HepG2 (cell line): ENCODE results near the gene ZDHHC18. TPM values are rescaled to one million over a fixed set of nuclear protein-coding genes. Genes with fewer than 3 reads are reported as not detected.

Experiments
- ATAC-seq: fragments of 200-7000 bp; cut with Tn5 transposase; 3 replicates; pipeline ENCODE4 v1.9.1; 2020; ENCODE audit warnings: mild to moderate bottlenecking, moderate library complexity
- BruUV-seq: library from RNA; stranded (reverse); fragments of 400-500 nt; replicated peaks from 2 replicates; lab custom pipeline; 2021; lab: Mats Ljungman, UMichigan
- CTCF ChIA-PET: fragments of 300-600 bp; formaldehyde crosslinking; extraction: SDS; loops from one replicate; lab custom pipeline; 2021; ENCODE audit warnings: low total read pairs, inconsistent platforms, low intra/inter-chr PET ratio; lab: Yijun Ruan, JAX
- POLR2A ChIA-PET: fragments of 350-600 bp; sonication (Branson Sonifier 250); formaldehyde crosslinking; loops from one replicate; lab custom pipeline; 2020; ENCODE audit warnings: antibody characterized with exemption, inconsistent platforms; lab: Yijun Ruan, JAX
- DNase-seq: peaks from one replicate; pipeline ENCODE4 v3.0.0-alpha.2; 2015; ENCODE audit warnings: low spot score
- FAIRE-seq: peaks from 3 replicates; lab custom pipeline; 2011; peaks lifted over from hg19 to GRCh38; lab: Jason Lieb, UNC
- H2AFZ ChIP-seq: one replicate; pipeline ENCODE4 v1.6.1; 2011; ENCODE audit warnings: low read length, inconsistent platforms
- H3K27ac ChIP-seq: fragments of 300-600 bp; 3 replicates; pipeline ENCODE4 v1.8.0; 2011; ENCODE audit warnings: mixed run types, mild to moderate bottlenecking, mixed read lengths, low read length, inconsistent platforms; ENCODE audit not compliant: insufficient read depth; ENCODE audit errors: extremely low read length
- H3K27me3 ChIP-seq, 2 experiments: fragments of 200-600 bp in 1 of 2; 2 replicates in 1 of 2; 3 replicates in 1 of 2; pipeline versions ENCODE4 v1.6.0 to v1.8.0; 2011; ENCODE audit warnings: low read length in 2 of 2, mild to moderate bottlenecking in 2 of 2, moderate library complexity in 2 of 2, inconsistent platforms in 1 of 2; ENCODE audit not compliant: insufficient read depth in 2 of 2, control insufficient read depth in 1 of 2
- H3K36me3 ChIP-seq, 2 experiments: fragments of 200-600 bp in 1 of 2; replicated peaks in 1 of 2; 2 replicates in 1 of 2; 3 replicates in 1 of 2; pipeline versions ENCODE4 v1.5.1 to v1.8.0; 2011; ENCODE audit warnings: low read length in 2 of 2, inconsistent platforms in 1 of 2; ENCODE audit not compliant: insufficient read depth in 2 of 2, control insufficient read depth in 1 of 2
- H3K4me1 ChIP-seq: 2 replicates; pipeline ENCODE4 v1.5.1; 2012; ENCODE audit warnings: low read length, inconsistent platforms; ENCODE audit not compliant: insufficient read depth
- H3K4me2 ChIP-seq: 2 replicates; pipeline ENCODE4 v1.6.0; 2011; ENCODE audit warnings: low read depth, low read length, inconsistent platforms
- H3K4me3 ChIP-seq, 3 experiments: fragments of 200-600 bp in 1 of 3; sonication (generic), shearing (Covaris generic) in 1 of 3; replicated peaks in 1 of 3; 2 replicates each; pipeline ENCODE4 v1.5.1; 2011 to 2016; ENCODE audit warnings: low read length in 3 of 3, inconsistent platforms in 2 of 3, low read depth in 2 of 3, mild to moderate bottlenecking in 2 of 3, control low read depth in 1 of 3, mixed read lengths in 1 of 3; ENCODE audit not compliant: insufficient read depth in 1 of 3
- H3K79me2 ChIP-seq: one replicate; pipeline ENCODE4 v1.6.1; 2011; ENCODE audit warnings: low read length, inconsistent platforms; ENCODE audit not compliant: insufficient read depth
- H3K9ac ChIP-seq: 2 replicates; pipeline ENCODE4 v1.6.0; 2011; ENCODE audit warnings: mild to moderate bottlenecking, low read depth, low read length, inconsistent platforms; ENCODE audit not compliant: insufficient read depth
- H3K9me3 ChIP-seq: 2 replicates; pipeline ENCODE4 v1.5.1; 2012; ENCODE audit warnings: mild to moderate bottlenecking, low read length
- H4K20me1 ChIP-seq: 2 replicates; pipeline ENCODE4 v1.6.0; 2011; ENCODE audit warnings: inconsistent platforms, mild to moderate bottlenecking, low read length, moderate library complexity; ENCODE audit not compliant: insufficient read depth
- ARHGAP35 ChIP-seq: sonication (generic); formaldehyde crosslinking; IDR thresholded peaks from 2 replicates; pipeline ENCODE4 v1.9.0; 2022; ENCODE audit warnings: mild to moderate bottlenecking, inconsistent platforms, moderate library complexity, missing genetic modification reagents, borderline replicate concordance
- HNF4A ChIP-seq: sonication (generic); formaldehyde crosslinking; IDR thresholded peaks from 2 replicates; pipeline ENCODE4 v1.4.0; 2020; ENCODE audit warnings: missing genetic modification reagents
- NR3C1 ChIP-seq: sonication (generic); formaldehyde crosslinking; IDR thresholded peaks from 2 replicates; pipeline ENCODE4 v1.4.0; 2020; ENCODE audit warnings: missing genetic modification reagents
- ZNF484 ChIP-seq: sonication (generic); formaldehyde crosslinking; IDR thresholded peaks from 2 replicates; pipeline ENCODE4 v1.5.1; 2020; ENCODE audit warnings: mild to moderate bottlenecking, low read depth, missing genetic modification reagents, borderline replicate concordance
- ZNF547 ChIP-seq: sonication (generic); formaldehyde crosslinking; IDR thresholded peaks from 2 replicates; pipeline ENCODE4 v1.5.1; 2020; ENCODE audit warnings: mild to moderate bottlenecking, missing genetic modification reagents
- WGBS: methylation state at CpG from one replicate; pipeline ENCODE4 v1.1.6; 2017; ENCODE audit warnings: low lambda C conversion rate; 5-methylcytosine and 5-hydroxymethylcytosine counted together
- in situ Hi-C: cut with HindIII; loops from 2 replicates; pipeline ENCODE4 v1.10.0; 2017; ENCODE audit warnings: low pct_unique_long_range_greater_than_20kb; ENCODE audit not compliant: extremely low pct_ligation_motif_present
- intact Hi-C: fragments of 100-400 bp; cut with micrococcal nuclease; formaldehyde crosslinking; loops from one replicate; pipeline ENCODE4 v1.10.0; 2022; ENCODE audit not compliant: unreplicated experiment
- polyA plus RNA-seq, 8 experiments: library from polyadenylated mRNA; depleted of rRNA in 3 of 8; stranded (reverse) in 7 of 8; unstranded in 1 of 8; fragments of >200 nt; fragmentation: Illumina TruSeq in 4 of 8; extraction: Trizol in 4 of 8; gene quantifications; 2 replicates each; pipeline versions ENCODE4 v1.2.1 to v1.2.3, GENCODE V29; 2011 to 2016; ENCODE audit warnings: low read depth in 4 of 8, missing spikeins in 1 of 8, mixed read lengths in 1 of 8; ENCODE audit not compliant: insufficient read depth in 1 of 8
- total RNA-seq, 5 experiments: library from RNA; depleted of rRNA; stranded (reverse); fragments of >200 nt; fragmentation: Illumina TruSeq; extraction: Trizol; gene quantifications; 2 replicates each; pipeline ENCODE4 v1.2.3, GENCODE V29; 2016; ENCODE audit warnings: low read depth in 1 of 5
- TF ChIP-seq, protein P1 (sequence below): sonication (generic); formaldehyde crosslinking; conservative IDR thresholded peaks from 2 replicates; pipeline ENCODE4 v1.4.0; 2020; ENCODE audit warnings: missing genetic modification reagents
- TF ChIP-seq, protein P2 (sequence below): conservative IDR thresholded peaks from 2 replicates; pipeline ENCODE4 v1.6.1; 2018; ENCODE audit warnings: missing genetic modification reagents

ZDHHC18 gene
- total and polyA plus RNA-seq, 2 of the 13 experiments (the other 11 are each of a cell fraction or from before 2014, with no cell fraction given), result 13.2 to 35.3 TPM

DNA sequence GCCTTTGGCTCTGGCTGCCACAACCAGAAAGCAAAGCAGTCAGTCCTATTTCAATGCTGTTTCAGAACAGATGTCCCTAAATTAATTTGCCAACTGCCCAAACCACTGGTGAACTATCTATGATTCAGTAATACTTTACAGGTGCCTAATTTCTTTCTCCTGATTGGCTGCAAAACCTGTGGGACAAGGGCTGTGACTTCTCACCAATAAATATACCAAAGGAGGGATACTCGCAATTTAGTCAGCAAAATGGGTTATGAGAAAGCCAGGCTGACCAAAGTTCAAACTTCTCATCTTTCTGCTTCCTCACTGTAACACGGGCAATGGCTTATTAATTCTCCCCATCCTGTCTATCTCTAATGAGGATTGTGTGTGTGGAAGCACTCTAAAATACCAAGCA is 50.8 kb downstream of the ZDHHC18 start:
- no TSS peak for BruUV-seq
- no peaks in the 10 kb centered on the region for H3K9me3 ChIP-seq
- ChIA-PET POLR2A (no interaction called here), CTCF (interaction anchor here (1.5 to 2.5 kb wide), 2 partner anchors 24 to 67 kb away, joined by 14 to 26 read pairs; no protein-coding TSS in a partner anchor)
- FAIRE-seq (no peak), ATAC-seq (no peak), DNase-seq (no peak)
- no peaks in the 10 kb centered on the region for H3K27me3 ChIP-seq
- no peaks in the 10 kb centered on the region for H3K79me2 ChIP-seq
- TF ChIP-seq NR3C1 (CRISPR knock-in tag) (no peak), ZNF547 (CRISPR knock-in tag) (0 out of 2 replicates have a peak, but pooled peaks have one; percentile 31), ZNF484 (CRISPR knock-in tag) (no peak), ARHGAP35 (CRISPR knock-in tag) (no peak), HNF4A (CRISPR knock-in tag) (0 out of 2 replicates have a peak, but pooled peaks have one; percentile 18)
- TF ChIP-seq, protein P1, sequence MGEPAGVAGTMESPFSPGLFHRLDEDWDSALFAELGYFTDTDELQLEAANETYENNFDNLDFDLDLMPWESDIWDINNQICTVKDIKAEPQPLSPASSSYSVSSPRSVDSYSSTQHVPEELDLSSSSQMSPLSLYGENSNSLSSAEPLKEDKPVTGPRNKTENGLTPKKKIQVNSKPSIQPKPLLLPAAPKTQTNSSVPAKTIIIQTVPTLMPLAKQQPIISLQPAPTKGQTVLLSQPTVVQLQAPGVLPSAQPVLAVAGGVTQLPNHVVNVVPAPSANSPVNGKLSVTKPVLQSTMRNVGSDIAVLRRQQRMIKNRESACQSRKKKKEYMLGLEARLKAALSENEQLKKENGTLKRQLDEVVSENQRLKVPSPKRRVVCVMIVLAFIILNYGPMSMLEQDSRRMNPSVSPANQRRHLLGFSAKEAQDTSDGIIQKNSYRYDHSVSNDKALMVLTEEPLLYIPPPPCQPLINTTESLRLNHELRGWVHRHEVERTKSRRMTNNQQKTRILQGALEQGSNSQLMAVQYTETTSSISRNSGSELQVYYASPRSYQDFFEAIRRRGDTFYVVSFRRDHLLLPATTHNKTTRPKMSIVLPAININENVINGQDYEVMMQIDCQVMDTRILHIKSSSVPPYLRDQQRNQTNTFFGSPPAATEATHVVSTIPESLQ (CRISPR knock-in tag), result no peak
- TF ChIP-seq, protein P2, sequence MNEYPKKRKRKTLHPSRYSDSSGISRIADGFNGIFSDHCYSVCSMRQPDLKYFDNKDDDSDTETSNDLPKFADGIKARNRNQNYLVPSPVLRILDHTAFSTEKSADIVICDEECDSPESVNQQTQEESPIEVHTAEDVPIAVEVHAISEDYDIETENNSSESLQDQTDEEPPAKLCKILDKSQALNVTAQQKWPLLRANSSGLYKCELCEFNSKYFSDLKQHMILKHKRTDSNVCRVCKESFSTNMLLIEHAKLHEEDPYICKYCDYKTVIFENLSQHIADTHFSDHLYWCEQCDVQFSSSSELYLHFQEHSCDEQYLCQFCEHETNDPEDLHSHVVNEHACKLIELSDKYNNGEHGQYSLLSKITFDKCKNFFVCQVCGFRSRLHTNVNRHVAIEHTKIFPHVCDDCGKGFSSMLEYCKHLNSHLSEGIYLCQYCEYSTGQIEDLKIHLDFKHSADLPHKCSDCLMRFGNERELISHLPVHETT, result no peak
- no peak overlapping the region for H3K9ac ChIP-seq
- H3K4me1 ChIP-seq, result peaks cover 24% of the 10 kb centered on the region
- no peaks in the 10 kb centered on the region for H4K20me1 ChIP-seq
- H2AFZ ChIP-seq, result no peak overlapping the region
- in situ Hi-C loops (no loop called here), intact Hi-C loops (loop anchor here (5.0 to 10.0 kb wide), 2 partner anchors 65 to 273 kb away; no protein-coding TSS in a partner anchor)
- H3K36me3 ChIP-seq, result peaks cover 11 to 25% of the 10 kb centered on the region in 2 experiments
- no peak overlapping the region for H3K4me2 ChIP-seq
- no peak overlapping the region for H3K27ac ChIP-seq
- WGBS, result 73% methylated on average over 2 of the region's 2 CpGs
- no peak overlapping the region for H3K4me3 ChIP-seq
